ENCODE results near the gene SRPK3.

SRPK3 gene

DNA sequence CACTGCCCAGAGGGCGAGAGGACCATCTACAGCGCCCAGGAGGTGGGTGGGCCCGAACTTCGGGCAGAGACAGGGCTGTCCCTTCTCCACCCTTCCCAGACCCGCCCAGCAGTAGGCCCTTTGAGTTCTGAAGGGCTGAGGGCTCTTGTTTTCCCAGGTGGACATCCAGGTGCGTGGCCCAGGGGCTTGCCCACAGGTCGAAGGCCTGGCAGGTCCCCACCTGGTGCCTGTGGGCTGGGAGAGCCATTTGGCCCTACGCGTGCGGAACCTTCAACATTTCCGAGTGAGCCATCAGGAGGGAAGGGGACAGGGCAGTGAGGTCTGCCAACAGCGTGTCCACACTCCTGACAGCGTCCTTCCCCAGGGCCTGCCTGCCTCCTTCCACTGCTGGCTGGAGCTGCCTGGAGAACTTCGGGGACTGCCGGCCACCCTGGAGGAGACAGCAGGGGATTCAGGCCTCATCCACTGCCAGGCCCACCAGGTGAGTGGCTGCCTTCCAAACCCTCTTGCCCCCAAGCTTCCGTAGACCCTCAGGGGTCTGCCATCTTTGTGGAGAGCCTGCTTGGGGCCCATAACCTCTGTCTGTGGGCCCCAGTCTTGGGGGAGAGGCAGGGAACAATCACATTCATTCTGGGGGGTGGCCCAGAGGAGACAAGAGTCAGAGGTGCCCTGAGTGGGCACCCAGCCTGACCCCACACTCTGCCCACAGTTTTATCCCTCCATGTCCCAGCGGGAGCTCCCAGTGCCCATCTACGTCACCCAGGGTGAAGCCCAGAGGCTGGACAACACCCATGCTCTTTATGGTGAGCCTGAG lies 10.0 kb upstream of the SRPK3 start:
- TF ChIP-seq, protein P1, sequence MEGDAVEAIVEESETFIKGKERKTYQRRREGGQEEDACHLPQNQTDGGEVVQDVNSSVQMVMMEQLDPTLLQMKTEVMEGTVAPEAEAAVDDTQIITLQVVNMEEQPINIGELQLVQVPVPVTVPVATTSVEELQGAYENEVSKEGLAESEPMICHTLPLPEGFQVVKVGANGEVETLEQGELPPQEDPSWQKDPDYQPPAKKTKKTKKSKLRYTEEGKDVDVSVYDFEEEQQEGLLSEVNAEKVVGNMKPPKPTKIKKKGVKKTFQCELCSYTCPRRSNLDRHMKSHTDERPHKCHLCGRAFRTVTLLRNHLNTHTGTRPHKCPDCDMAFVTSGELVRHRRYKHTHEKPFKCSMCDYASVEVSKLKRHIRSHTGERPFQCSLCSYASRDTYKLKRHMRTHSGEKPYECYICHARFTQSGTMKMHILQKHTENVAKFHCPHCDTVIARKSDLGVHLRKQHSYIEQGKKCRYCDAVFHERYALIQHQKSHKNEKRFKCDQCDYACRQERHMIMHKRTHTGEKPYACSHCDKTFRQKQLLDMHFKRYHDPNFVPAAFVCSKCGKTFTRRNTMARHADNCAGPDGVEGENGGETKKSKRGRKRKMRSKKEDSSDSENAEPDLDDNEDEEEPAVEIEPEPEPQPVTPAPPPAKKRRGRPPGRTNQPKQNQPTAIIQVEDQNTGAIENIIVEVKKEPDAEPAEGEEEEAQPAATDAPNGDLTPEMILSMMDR (IDR thresholded peaks at IDR 0.05) = no peak
- TF ChIP-seq ZFX (IDR thresholded peaks at IDR 0.05; ENCODE audit: borderline replicate concordance) = no peak

GRCh38 chrX:153771415-153772315 lies 9.2 kb upstream of the SRPK3 start:
- no peak overlapping the region for H3K27ac ChIP-seq
- TF ChIP-seq ZFX (IDR thresholded peaks at IDR 0.05; ENCODE audit: borderline replicate concordance) = no peak
- TF ChIP-seq, protein P1 (IDR thresholded peaks at IDR 0.05) = no peak

More for the DNA sequence above, 10.0 kb upstream of the SRPK3 start:
- no peak overlapping the region for H3K27ac ChIP-seq

DNA sequence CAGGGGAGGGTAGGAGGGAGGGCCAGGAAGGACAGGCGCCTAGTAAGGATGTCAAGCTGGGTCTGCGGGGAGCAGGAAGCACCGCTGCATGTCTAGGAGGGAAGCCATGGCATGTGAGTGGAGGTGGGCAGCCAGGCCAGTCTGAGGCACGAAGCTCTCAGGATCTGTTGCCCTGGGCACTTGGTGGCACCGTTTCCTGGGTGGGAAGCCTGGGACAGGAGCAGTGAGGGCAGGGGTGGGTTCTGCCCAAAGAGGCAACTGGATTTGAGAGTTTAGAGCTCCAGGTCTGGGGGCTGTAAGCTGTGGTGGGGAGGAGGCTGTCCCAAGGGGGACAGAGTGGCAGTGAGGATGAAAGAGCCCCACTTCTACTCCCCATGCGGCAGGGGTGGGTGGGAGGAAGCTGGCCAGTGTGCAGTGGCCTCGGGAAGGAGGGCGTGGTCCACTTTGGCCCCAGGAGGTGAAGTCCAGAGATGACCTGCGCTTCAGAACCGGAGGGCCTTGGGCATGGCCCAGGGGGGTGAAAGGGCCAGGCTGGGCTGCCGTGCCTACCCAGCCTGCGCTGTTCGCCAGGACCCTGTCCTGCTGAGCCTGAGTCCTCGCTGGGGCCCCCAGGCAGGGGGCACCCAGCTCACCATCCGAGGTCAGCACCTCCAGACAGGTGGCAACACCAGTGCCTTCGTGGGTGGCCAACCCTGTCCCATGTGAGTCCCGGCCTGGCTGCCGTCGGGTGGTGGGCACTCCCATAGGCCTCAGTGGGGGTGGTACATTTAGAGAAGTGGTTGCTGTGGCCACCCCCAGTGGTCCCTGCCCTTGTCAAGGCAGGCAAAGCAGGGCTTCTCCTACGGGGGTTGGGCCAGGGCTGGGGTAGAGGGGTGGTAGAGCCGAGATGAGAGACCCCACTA lies 8.3 kb upstream of the SRPK3 start:
- TF ChIP-seq, protein P1 (IDR thresholded peaks at IDR 0.05) = no peak
- TF ChIP-seq ZFX (IDR thresholded peaks at IDR 0.05; ENCODE audit: borderline replicate concordance) = no peak
- no peak overlapping the region for H3K27ac ChIP-seq

- no peak overlapping the region for H3K27ac ChIP-seq
- TF ChIP-seq ZFX (IDR thresholded peaks at IDR 0.05; ENCODE audit: borderline replicate concordance) = no peak
- TF ChIP-seq, protein P1 (IDR thresholded peaks at IDR 0.05) = no peak
Measured at GRCh38 chrX:153773218-153773611, 7.6 kb upstream of the SRPK3 start.

DNA sequence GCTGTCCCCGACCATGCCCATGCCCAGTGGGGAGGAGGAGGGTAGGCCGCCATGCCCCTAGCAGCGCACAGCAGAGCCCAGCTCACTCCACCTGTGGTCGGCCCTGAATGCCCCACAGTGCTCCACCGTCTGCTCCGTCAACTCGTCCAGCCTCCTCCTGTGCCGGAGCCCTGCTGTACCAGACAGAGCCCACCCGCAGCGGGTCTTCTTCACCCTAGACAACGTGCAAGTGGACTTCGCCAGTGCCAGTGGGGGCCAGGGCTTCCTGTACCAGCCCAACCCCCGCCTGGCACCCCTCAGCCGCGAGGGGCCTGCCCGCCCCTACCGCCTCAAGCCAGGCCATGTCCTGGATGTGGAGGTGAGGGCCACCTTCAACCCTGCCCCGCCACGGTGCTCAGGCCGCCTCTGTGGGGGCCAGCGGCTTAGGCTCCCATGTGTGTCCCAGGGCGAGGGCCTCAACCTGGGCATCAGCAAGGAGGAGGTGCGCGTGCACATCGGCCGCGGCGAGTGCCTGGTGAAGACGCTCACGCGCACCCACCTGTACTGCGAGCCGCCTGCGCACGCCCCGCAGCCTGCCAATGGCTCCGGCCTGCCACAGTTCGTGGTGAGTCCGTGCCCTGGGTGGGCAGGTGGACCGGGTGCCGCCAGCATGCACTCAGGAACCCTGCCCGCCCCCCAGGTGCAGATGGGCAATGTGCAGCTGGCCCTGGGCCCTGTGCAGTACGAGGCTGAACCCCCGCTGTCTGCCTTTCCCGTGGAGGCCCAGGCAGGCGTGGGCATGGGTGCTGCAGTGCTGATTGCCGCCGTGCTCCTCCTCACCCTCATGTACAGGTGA lies 6.9 kb upstream of the SRPK3 start:
- H3K27ac ChIP-seq = no peak overlapping the region
- TF ChIP-seq, protein P1 (IDR thresholded peaks at IDR 0.05) = no peak
- TF ChIP-seq ZFX (IDR thresholded peaks at IDR 0.05; ENCODE audit: borderline replicate concordance) = no peak
